LNCaP clone FGC (cell line): ENCODE data around the gene PLCE1.

ENCODE experiments used
- DNase-seq: peaks from one replicate; pipeline ENCODE4 v3.0.0-alpha.2; 2011; ENCODE audit warnings: low read depth
- H3K4me3 ChIP-seq: 2 replicates; pipeline ENCODE4 v1.5.1; 2011; ENCODE audit warnings: mild to moderate bottlenecking, low read depth, low read length, control low read depth
- TF ChIP-seq, protein P1 (sequence below): IDR thresholded peaks from 2 replicates; pipeline ENCODE4 v1.5.1; 2012; ENCODE audit warnings: mild to moderate bottlenecking; ENCODE audit not compliant: control insufficient read depth, insufficient read depth; ENCODE audit errors: extremely low read depth

PLCE1 gene

GRCh38 chr10:94042001-94042833, 48.5 kb downstream of the PLCE1 start:
- no peak overlapping the region for H3K4me3 ChIP-seq
- TF ChIP-seq, protein P1, sequence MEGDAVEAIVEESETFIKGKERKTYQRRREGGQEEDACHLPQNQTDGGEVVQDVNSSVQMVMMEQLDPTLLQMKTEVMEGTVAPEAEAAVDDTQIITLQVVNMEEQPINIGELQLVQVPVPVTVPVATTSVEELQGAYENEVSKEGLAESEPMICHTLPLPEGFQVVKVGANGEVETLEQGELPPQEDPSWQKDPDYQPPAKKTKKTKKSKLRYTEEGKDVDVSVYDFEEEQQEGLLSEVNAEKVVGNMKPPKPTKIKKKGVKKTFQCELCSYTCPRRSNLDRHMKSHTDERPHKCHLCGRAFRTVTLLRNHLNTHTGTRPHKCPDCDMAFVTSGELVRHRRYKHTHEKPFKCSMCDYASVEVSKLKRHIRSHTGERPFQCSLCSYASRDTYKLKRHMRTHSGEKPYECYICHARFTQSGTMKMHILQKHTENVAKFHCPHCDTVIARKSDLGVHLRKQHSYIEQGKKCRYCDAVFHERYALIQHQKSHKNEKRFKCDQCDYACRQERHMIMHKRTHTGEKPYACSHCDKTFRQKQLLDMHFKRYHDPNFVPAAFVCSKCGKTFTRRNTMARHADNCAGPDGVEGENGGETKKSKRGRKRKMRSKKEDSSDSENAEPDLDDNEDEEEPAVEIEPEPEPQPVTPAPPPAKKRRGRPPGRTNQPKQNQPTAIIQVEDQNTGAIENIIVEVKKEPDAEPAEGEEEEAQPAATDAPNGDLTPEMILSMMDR, result no peak
- DNase-seq, result no peak

GRCh38 chr10:94042834-94043175, 49.1 kb downstream of the PLCE1 start:
- DNase-seq, result no peak
- TF ChIP-seq, protein P1, result no peak
- no peak overlapping the region for H3K4me3 ChIP-seq
